Stimulated activated CD4-positive, alpha-beta T cell treated with anti-CD3 and anti-CD28 coated beads, Interleukin-15, amount 100 ng/mL, for 1 hour (primary cell): ENCODE measurements around the gene GGA1.
A peak's percentile ranks its signal among the peaks of the same experiment; 100 is the strongest.

Experiments used
- DNase-seq, 2 donors: peaks; one replicate each; pipeline ENCODE4 v3.0.0-alpha.2; 2020; ENCODE audit warnings: low read depth in 1 of 2, low spot score in 1 of 2

GGA1 gene

GRCh38 chr22:37608477-37609239 is at the start of gene GGA1:
TSS of gene GGA1 (plus strand) at chr22:37608834. CDS start at chr22:37608861, 27 bp downstream.
- DNase-seq: peak; percentile 91 to 93

DNA sequence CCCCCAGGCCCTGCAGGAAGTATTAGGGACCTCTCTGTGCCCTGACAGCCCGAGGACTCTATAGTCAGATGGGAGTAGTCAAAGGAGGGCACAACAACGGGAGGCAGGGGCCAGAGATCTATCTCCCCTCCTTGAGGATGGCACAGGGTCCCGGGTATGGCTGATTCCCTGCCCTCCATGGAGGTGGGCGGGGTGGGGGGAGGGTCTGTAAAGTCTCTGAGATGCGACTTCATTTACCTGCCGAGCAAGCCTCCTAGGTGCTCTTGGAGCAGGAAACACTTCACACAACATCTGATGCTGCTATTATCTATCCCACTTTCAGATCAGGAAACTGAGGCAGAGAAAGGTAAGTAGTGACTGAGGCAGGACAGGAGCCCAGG is 49.1 kb upstream of the GGA1 start:
- no peak for DNase-seq

DNA sequence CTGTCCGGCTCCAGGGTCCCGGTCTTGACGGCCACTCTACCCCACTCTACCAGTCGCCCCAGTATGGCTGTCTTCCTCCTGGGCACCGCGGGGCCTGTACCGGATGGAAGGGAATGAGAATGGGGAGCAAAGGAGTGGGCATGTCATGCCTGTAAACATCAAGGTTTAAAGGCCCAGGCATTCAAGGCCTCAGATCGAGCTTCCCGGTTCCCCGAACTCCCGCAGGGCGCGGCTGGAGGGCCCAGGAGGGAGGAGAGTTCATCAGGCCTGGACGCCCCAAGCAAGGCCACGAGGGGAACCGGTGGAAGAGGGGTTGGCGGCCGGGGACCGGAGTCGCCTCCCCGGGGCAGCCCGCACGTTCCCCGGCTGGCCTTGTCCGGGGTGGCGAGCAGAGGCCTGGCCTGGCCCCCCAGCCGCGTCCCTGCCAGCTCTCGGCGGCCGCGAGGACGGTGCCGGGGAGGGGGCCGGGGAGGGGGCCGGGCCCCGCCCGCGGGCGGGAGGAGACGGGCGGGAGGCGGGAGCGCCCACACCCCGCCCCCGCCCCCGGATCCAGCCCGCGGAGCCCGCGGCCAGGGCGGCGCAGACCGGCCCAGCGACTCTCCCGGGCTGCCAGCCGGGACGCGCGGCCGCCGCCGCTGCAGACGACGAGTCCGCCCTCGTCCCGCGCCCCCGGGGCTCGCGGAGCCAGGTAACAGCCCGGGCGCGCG is 48.6 kb upstream of the GGA1 start, which contains the start of gene CDC42EP1:
TSS of gene CDC42EP1 (plus strand) at position 580 of the 707 bp plus-strand sequence. CDS start 5,870 bp downstream, outside the sequence.
- no peak for DNase-seq

GRCh38 chr22:37560608-37561211 is 47.9 kb upstream of the GGA1 start:
- no peak for DNase-seq

DNA sequence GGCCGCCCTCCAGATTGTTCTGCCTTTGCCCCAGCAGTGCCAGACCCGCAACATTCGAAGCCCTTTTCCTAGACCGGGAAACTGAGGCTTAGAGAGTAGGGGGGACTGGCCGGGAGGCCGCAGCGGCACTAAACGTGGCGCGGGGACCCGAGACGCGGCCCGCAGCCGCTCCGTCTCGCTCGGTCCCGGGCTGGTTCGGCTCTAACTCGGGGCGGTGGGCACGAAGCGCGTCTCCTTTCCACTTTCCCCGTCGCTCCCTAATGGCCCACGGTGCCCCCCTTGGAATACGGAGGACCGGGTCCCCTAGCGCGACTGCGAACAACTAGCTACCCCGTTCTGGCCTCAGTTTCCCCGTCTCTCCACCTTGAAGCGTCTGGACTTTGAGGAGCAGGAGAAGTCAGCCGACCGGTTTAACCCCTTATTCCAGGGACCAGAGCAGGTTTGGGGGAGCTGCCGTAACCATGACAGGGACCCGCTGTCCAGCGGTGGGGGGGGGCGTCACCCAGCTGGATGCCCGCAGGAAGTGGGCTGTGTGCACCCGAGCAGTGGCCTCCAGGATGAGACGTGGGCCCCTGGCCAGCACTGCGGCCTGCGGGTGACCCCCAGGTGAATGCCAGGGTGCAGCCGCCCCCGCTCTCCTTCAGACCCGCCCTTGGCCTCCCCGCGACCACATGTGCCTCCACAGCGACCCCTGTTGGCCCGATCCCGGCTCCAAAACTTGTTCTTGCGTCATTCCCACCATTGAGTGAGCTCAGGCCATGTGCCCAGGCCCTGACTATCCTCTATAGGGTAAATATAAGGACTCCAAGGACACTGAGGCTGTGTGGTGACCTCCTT is 47.2 kb upstream of the GGA1 start:
- DNase-seq: peak; percentile 39 to 76

- DNase-seq: no peak
Measured at GRCh38 chr22:37562049-37562875, 46.4 kb upstream of the GGA1 start.

GRCh38 chr22:37563153-37564081 is 45.2 kb upstream of the GGA1 start:
- DNase-seq: no peak

DNA sequence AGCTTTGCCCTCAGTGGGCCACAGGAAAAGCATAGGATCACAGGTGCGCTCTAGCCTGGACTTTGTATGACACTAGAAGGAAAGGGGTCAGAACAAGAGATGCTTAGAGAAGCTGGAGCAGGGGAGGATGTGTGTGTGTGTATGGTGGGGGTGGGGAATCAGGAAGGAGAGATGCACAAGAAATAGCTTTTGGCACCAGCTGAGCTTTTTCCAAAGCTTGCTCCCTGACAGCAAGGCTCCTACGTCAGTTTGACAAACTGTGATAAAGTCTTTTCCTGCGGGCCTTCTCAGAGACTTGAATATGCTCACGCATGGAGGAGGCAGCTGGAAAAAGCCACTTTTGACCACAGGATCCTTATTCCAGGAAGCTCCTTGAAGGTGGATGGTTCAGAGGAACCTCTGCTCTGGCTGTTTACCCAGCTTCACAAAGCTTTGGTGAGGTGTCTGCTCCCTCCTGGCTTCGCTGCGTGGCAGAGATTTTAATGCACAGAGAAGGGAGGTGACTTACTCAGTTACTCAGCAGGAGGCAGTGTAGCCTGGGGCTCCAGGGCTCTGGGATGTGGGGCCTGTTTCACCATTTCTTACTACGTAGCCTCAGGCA is 44.4 kb upstream of the GGA1 start:
- no peak for DNase-seq

GRCh38 chr22:37565830-37566229 is 42.8 kb upstream of the GGA1 start:
- DNase-seq: no peak

DNA sequence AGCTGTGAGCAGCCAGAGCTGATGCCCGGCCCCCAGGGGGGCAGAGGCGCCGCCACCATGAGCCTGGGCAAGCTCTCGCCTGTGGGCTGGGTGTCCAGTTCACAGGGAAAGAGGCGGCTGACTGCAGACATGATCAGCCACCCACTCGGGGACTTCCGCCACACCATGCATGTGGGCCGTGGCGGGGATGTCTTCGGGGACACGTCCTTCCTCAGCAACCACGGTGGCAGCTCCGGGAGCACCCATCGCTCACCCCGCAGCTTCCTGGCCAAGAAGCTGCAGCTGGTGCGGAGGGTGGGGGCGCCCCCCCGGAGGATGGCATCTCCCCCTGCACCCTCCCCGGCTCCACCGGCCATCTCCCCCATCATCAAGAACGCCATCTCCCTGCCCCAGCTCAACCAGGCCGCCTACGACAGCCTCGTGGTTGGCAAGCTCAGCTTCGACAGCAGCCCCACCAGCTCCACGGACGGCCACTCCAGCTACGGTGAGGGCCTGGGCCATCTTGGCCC is 42.3 kb upstream of the GGA1 start:
- no peak for DNase-seq

- peak; percentile 82 to 84 for DNase-seq
Measured at GRCh38 chr22:37566903-37567798, 41.5 kb upstream of the GGA1 start.

DNA sequence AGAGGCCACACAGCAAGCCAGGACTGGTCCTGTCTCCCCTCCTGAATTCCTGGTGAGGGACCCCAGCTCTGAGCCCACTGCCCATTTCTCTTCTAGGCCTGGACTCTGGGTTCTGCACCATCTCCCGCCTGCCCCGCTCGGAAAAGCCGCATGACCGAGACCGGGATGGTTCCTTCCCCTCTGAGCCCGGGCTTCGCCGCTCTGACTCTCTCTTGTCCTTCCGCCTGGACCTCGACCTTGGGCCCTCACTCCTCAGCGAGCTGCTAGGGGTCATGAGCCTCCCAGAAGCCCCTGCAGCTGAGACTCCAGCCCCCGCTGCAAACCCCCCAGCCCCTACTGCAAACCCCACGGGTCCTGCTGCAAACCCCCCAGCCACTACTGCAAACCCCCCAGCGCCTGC is 40.6 kb upstream of the GGA1 start:
- DNase-seq: no peak

- DNase-seq: no peak
Measured at GRCh38 chr22:37568448-37569008, 40.1 kb upstream of the GGA1 start.

- no peak for DNase-seq
Measured at GRCh38 chr22:37569009-37569920, 39.4 kb upstream of the GGA1 start.

- no peak for DNase-seq
Measured at GRCh38 chr22:37569921-37570660, 38.5 kb upstream of the GGA1 start.

- no peak for DNase-seq
Measured at GRCh38 chr22:37570661-37570976, 38.0 kb upstream of the GGA1 start.
